Astrocyte (in vitro differentiated cells and primary cell): ENCODE measurements around the gene ZNF467. TPM values are rescaled to one million over a fixed set of nuclear protein-coding genes. Genes with fewer than 3 reads are reported as not detected.

Experiments used
- DNase-seq: peaks from one replicate; pipeline ENCODE4 v3.0.0-alpha.2; 2010; ENCODE audit warnings: low read depth
- FAIRE-seq: peaks from 2 replicates; lab custom pipeline; 2011; peaks lifted over from hg19 to GRCh38; lab: Jason Lieb, UNC
- H2AFZ ChIP-seq: 2 replicates; pipeline ENCODE4 v1.6.0; 2012; ENCODE audit warnings: low read depth, low read length, inconsistent platforms
- H3K27ac ChIP-seq: 2 replicates; pipeline ENCODE4 v1.5.1; 2011; ENCODE audit warnings: low read depth, low read length, inconsistent platforms
- H3K27me3 ChIP-seq: 2 replicates; pipeline ENCODE4 v1.6.0; 2011; ENCODE audit warnings: low read length, inconsistent platforms; ENCODE audit not compliant: insufficient read depth
- H3K36me3 ChIP-seq: 2 replicates; pipeline ENCODE4 v1.5.1; 2011; ENCODE audit warnings: low read length, inconsistent platforms; ENCODE audit not compliant: insufficient read depth
- H3K4me1 ChIP-seq: 2 replicates; pipeline ENCODE4 v1.5.1; 2011; ENCODE audit warnings: low read length, inconsistent platforms; ENCODE audit not compliant: insufficient read depth
- H3K4me2 ChIP-seq: 2 replicates; pipeline ENCODE4 v1.6.0; 2012; ENCODE audit warnings: low read length, inconsistent platforms
- H3K4me3 ChIP-seq: 2 replicates; pipeline ENCODE4 v1.5.1; 2011; ENCODE audit warnings: low read depth, mild to moderate bottlenecking, low read length, inconsistent platforms; ENCODE audit not compliant: insufficient read depth
- H3K79me2 ChIP-seq: 2 replicates; pipeline ENCODE4 v1.6.0; 2012; ENCODE audit warnings: mild to moderate bottlenecking, low read length, inconsistent platforms; ENCODE audit not compliant: insufficient read depth
- H3K9ac ChIP-seq: 2 replicates; pipeline ENCODE4 v1.6.0; 2012; ENCODE audit warnings: mild to moderate bottlenecking, low read length, inconsistent platforms
- H3K9me3 ChIP-seq: 2 replicates; pipeline ENCODE4 v1.5.1; 2012; ENCODE audit warnings: low read depth, mild to moderate bottlenecking, low read length, inconsistent platforms; ENCODE audit not compliant: insufficient read depth
- H4K20me1 ChIP-seq: 2 replicates; pipeline ENCODE4 v1.6.0; 2012; ENCODE audit warnings: low read length, inconsistent platforms; ENCODE audit not compliant: insufficient read depth
- H3K27ac Mint-ChIP-seq: one replicate; pipeline ENCODE4 v1.8.0; 2021; ENCODE audit warnings: mild to moderate bottlenecking, mixed read lengths; ENCODE audit not compliant: unreplicated experiment
- H3K27me3 Mint-ChIP-seq: one replicate; pipeline ENCODE4 v1.8.0; 2021; ENCODE audit warnings: low read depth, mixed read lengths; ENCODE audit not compliant: unreplicated experiment
- H3K36me3 Mint-ChIP-seq: one replicate; pipeline ENCODE4 v1.8.0; 2021; ENCODE audit warnings: low read depth, mixed read lengths; ENCODE audit not compliant: unreplicated experiment
- H3K4me1 Mint-ChIP-seq: one replicate; pipeline ENCODE4 v1.8.0; 2021; ENCODE audit warnings: low read depth, mixed read lengths; ENCODE audit not compliant: unreplicated experiment
- H3K4me3 Mint-ChIP-seq: one replicate; pipeline ENCODE4 v1.8.0; 2021; ENCODE audit warnings: mild to moderate bottlenecking, moderate library complexity, mixed read lengths; ENCODE audit not compliant: unreplicated experiment
- H3K9me3 Mint-ChIP-seq: one replicate; pipeline ENCODE4 v1.8.0; 2021; ENCODE audit warnings: mild to moderate bottlenecking, mixed read lengths; ENCODE audit not compliant: unreplicated experiment
- EZH2 ChIP-seq: IDR thresholded peaks from 2 replicates; pipeline ENCODE4 v1.6.1; 2012; ENCODE audit warnings: mild to moderate bottlenecking, low read length, inconsistent platforms; ENCODE audit not compliant: insufficient read depth
- total RNA-seq: library from RNA; stranded (reverse); gene quantifications from 2 replicates; pipeline ENCODE4 v1.2.1, GENCODE V29; 2021
- TF ChIP-seq, protein P1 (sequence below): IDR thresholded peaks from 2 replicates; pipeline ENCODE4 v1.5.1; 2011; ENCODE audit warnings: low read depth, mild to moderate bottlenecking, inconsistent platforms, low read length, moderate library complexity; ENCODE audit not compliant: insufficient read depth

ZNF467 gene
- total RNA-seq, 1 donor from 2014 or later, result 16.6 TPM

DNA sequence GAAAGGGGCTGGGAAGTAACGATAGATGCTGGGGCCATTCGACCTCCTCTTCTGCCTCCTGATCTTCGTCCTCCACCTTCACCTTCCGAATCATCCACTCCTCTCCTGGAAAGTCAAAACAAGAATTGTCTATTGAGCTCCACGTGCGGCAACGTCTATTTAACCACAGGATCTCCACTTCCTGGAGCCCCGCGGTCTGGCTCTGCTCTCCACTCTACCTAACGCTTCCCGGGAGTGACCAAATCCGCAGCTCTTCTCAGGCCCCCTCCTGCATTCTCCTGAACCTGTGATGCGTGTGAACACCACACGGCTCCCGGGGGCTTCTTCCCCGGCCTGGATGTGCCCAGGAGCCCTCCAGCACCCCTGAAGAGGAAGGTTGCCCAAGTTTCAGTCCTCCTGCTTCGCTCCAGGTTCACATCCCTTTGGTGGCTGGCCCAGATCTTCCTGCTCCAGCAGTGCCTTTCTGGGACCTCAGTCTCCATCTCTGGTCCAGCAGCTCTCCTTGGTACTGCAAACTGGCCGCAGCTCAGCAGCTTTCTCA is 7.2 kb downstream of the ZNF467 start:
- no peak overlapping the region for H2AFZ ChIP-seq
- no peak overlapping the region for H3K9ac ChIP-seq
- no peaks in the 10 kb centered on the region for H3K9me3 ChIP-seq
- Mint-ChIP-seq H3K27ac (peak overlapping the region; percentile 86), H3K9me3 (peaks cover 21% of the 10 kb centered on the region), H3K4me3 (peak overlapping the region; percentile 58), H3K4me1 (peaks cover 5% of the 10 kb centered on the region), H3K27me3 (peaks cover 77% of the 10 kb centered on the region), H3K36me3 (peaks cover 32% of the 10 kb centered on the region)
- H3K4me3 ChIP-seq, result no peak overlapping the region
- TF ChIP-seq EZH2, result no peak
- TF ChIP-seq, protein P1, sequence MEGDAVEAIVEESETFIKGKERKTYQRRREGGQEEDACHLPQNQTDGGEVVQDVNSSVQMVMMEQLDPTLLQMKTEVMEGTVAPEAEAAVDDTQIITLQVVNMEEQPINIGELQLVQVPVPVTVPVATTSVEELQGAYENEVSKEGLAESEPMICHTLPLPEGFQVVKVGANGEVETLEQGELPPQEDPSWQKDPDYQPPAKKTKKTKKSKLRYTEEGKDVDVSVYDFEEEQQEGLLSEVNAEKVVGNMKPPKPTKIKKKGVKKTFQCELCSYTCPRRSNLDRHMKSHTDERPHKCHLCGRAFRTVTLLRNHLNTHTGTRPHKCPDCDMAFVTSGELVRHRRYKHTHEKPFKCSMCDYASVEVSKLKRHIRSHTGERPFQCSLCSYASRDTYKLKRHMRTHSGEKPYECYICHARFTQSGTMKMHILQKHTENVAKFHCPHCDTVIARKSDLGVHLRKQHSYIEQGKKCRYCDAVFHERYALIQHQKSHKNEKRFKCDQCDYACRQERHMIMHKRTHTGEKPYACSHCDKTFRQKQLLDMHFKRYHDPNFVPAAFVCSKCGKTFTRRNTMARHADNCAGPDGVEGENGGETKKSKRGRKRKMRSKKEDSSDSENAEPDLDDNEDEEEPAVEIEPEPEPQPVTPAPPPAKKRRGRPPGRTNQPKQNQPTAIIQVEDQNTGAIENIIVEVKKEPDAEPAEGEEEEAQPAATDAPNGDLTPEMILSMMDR, result no peak
- H3K27ac ChIP-seq, result no peak overlapping the region
- no peak for DNase-seq
- no peaks in the 10 kb centered on the region for H3K36me3 ChIP-seq
- no peaks in the 10 kb centered on the region for H3K4me1 ChIP-seq
- no peaks in the 10 kb centered on the region for H3K79me2 ChIP-seq
- peaks cover 75% of the 10 kb centered on the region for H3K27me3 ChIP-seq
- no peak for FAIRE-seq
- no peaks in the 10 kb centered on the region for H4K20me1 ChIP-seq
- peak overlapping the region; percentile 19 for H3K4me2 ChIP-seq

DNA sequence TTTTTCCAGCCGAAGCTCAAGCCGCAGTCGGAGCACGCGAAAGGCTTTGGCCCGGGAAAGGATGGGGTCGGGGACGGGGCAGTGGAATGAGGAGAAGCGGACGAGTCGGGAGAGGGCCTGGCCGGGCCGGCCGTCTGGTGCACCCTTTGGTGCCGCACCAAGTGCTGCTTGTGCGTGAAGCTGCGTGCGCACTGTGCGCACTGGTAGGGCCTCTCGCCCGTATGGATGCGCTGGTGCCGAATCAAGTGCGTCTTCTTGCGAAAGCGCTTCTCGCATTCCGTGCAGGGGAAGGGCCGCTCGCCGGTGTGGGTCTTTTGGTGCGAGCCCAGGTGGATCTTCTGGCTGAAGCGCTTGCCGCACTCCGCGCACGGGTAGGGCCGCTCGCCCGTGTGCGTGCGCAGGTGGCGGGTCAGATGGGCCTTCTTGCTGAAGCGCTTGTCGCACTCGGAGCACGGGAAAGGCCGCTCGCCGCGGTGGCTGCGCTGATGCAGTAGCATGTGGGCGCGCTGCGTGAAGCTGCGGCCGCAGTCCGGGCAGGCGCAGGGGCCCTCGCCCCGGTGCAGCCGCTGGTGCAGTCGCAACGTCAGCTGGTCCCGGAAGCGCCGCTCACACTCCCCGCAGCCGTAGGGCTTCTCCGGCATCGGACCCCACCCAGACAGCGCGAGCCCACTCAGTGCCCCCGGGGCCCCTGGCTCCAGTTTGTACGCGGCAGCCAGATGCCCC is 7.8 kb downstream of the ZNF467 start:
- Mint-ChIP-seq H3K9me3 (peaks cover 21% of the 10 kb centered on the region), H3K27me3 (peaks cover 84% of the 10 kb centered on the region), H3K27ac (peak overlapping the region; percentile 47), H3K36me3 (peaks cover 31% of the 10 kb centered on the region), H3K4me3 (peak overlapping the region; percentile 64), H3K4me1 (peaks cover 5% of the 10 kb centered on the region)
- Histone ChIP-seq H2AFZ (no peak overlapping the region), H3K27me3 (peaks cover 72% of the 10 kb centered on the region), H3K9ac (no peak overlapping the region), H4K20me1 (no peaks in the 10 kb centered on the region), H3K27ac (no peak overlapping the region), H3K4me1 (no peaks in the 10 kb centered on the region), H3K9me3 (no peaks in the 10 kb centered on the region), H3K36me3 (no peaks in the 10 kb centered on the region), H3K4me3 (no peak overlapping the region), H3K4me2 (peak overlapping the region; percentile 19), H3K79me2 (no peaks in the 10 kb centered on the region)
- FAIRE-seq (no peak), DNase-seq (no peak)
- TF ChIP-seq, protein P1, result no peak
- TF ChIP-seq EZH2, result peak; percentile 84
